HCT116 (cell line): ENCODE measurements around the gene CERKL. TPM values are rescaled to one million over a fixed set of nuclear protein-coding genes. Genes with fewer than 3 reads are reported as not detected.

Experiments
- ATAC-seq: fragments of 200-7000 bp; cut with Tn5 transposase; 2 replicates; pipeline ENCODE4 v1.9.1; 2020; ENCODE audit warnings: mild to moderate bottlenecking, moderate library complexity
- BruUV-seq: library from RNA; stranded (reverse); fragments of 400-500 nt; replicated peaks from 2 replicates; lab custom pipeline; 2021; lab: Mats Ljungman, UMichigan
- CTCF ChIA-PET: fragments of 300-600 bp; sonication (Branson Sonifier 250); formaldehyde crosslinking; loops from one replicate; lab custom pipeline; 2021; ENCODE audit warnings: antibody characterized with exemption; lab: Charles Lee
- POLR2A ChIA-PET: fragments of 300-600, 350-600 bp; sonication (Branson Sonifier 250); formaldehyde crosslinking; loops from one replicate; lab custom pipeline; 2021; ENCODE audit warnings: antibody characterized with exemption; lab: Charles Lee
- RAD21 ChIA-PET, 2 experiments: fragments of 300-600 bp; sonication (Branson Sonifier 250); formaldehyde crosslinking; loops; one replicate each; lab custom pipeline; 2023; ENCODE audit warnings: low total read pairs in 2 of 2; ENCODE audit not compliant: uncharacterized antibody in 2 of 2, unreplicated experiment in 2 of 2, low non-redundant PET in 1 of 2; lab: Charles Lee
- DNase-seq: peaks from one replicate; pipeline ENCODE4 v3.0.0-alpha.2; 2010; ENCODE audit warnings: low read depth, low spot score
- H2AFZ ChIP-seq: fragments of 200-600 bp; shearing (Covaris generic), sonication (generic); 2 replicates; pipeline ENCODE4 v1.6.1; 2017; ENCODE audit warnings: low read depth, mixed run types, mixed read lengths, antibody characterized with exemption, low read length; ENCODE audit not compliant: poor library complexity, severe bottlenecking
- H3K27ac ChIP-seq: 2 replicates; pipeline ENCODE4 v1.5.1; 2012; ENCODE audit warnings: low read depth, low read length
- H3K27me3 ChIP-seq: fragments of 200-600 bp; sonication (generic); 2 replicates; pipeline ENCODE4 v1.6.1; 2016; ENCODE audit warnings: mixed run types, low read length, mixed read lengths; ENCODE audit not compliant: insufficient read depth
- H3K36me3 ChIP-seq, 2 experiments: fragments of 200-500 bp in 1 of 2; fragments of 200-600 bp in 1 of 2; sonication (Bioruptor generic) in 1 of 2; sonication (generic) in 1 of 2; 2 replicates each; pipeline versions ENCODE4 v1.5.1 to v1.6.1; 2014 to 2016; ENCODE audit warnings: low read length in 2 of 2, inconsistent platforms in 1 of 2, mixed read lengths in 1 of 2, mixed run types in 1 of 2; ENCODE audit not compliant: insufficient read depth in 2 of 2, control insufficient read depth in 1 of 2
- H3K4me1 ChIP-seq, 2 experiments: fragments of 200-600 bp in 1 of 2; sonication (generic) in 1 of 2; 2 replicates each; pipeline versions ENCODE4 v1.5.1 to v1.6.1; 2012 to 2017; ENCODE audit warnings: low read length in 2 of 2, inconsistent platforms in 1 of 2, mild to moderate bottlenecking in 1 of 2, mixed read lengths in 1 of 2, mixed run types in 1 of 2, moderate library complexity in 1 of 2; ENCODE audit not compliant: insufficient read depth in 2 of 2, control insufficient read depth in 1 of 2
- H3K4me2 ChIP-seq: fragments of 200-600 bp; sonication (generic); 2 replicates; pipeline ENCODE4 v1.6.1; 2017; ENCODE audit warnings: mixed run types, low read length, mixed read lengths
- H3K4me3 ChIP-seq, 2 experiments: fragments of 200-600 bp in 1 of 2; sonication (generic) in 1 of 2; replicated peaks in 1 of 2; 2 replicates each; pipeline ENCODE4 v1.5.1; 2011 to 2016; ENCODE audit warnings: low read length in 2 of 2, control low read depth in 1 of 2, low read depth in 1 of 2, mild to moderate bottlenecking in 1 of 2, mixed read lengths in 1 of 2, mixed run types in 1 of 2
- H3K79me2 ChIP-seq: fragments of 200-600 bp; sonication (generic); 2 replicates; pipeline ENCODE4 v1.6.1; 2017; ENCODE audit warnings: mild to moderate bottlenecking, mixed run types, low read length, moderate library complexity, mixed read lengths; ENCODE audit not compliant: insufficient read depth
- H3K9ac ChIP-seq: fragments of 200-600 bp; sonication (generic); 2 replicates; pipeline ENCODE4 v1.6.1; 2016; ENCODE audit warnings: low read length, mixed read lengths
- H3K9me2 ChIP-seq: fragments of 200-600 bp; sonication (generic), shearing (Covaris generic); 2 replicates; pipeline ENCODE4 v1.6.1; 2017; ENCODE audit warnings: mixed run types, mild to moderate bottlenecking, moderate library complexity; ENCODE audit not compliant: insufficient read depth
- H3K9me3 ChIP-seq, 2 experiments: fragments of 200-500 bp in 1 of 2; fragments of 200-600 bp in 1 of 2; sonication (Bioruptor generic) in 1 of 2; sonication (generic) in 1 of 2; 2 replicates each; pipeline ENCODE4 v1.6.1; 2014 to 2017; ENCODE audit warnings: low read length in 2 of 2, mixed read lengths in 2 of 2, inconsistent platforms in 1 of 2, low read depth in 1 of 2, mild to moderate bottlenecking in 1 of 2, mixed run types in 1 of 2, moderate library complexity in 1 of 2; ENCODE audit not compliant: control insufficient read depth in 1 of 2, insufficient read depth in 1 of 2
- H4K20me1 ChIP-seq: fragments of 200-600 bp; sonication (generic), shearing (Covaris generic); 2 replicates; pipeline ENCODE4 v1.6.1; 2017; ENCODE audit warnings: mixed run types, mild to moderate bottlenecking, moderate library complexity; ENCODE audit not compliant: insufficient read depth
- ATF3 ChIP-seq: IDR thresholded peaks from 2 replicates; pipeline ENCODE4 v1.6.1; 2012
- CBX3 ChIP-seq: IDR thresholded peaks from 2 replicates; pipeline ENCODE4 v1.6.1; 2012; ENCODE audit warnings: low read depth
- CEBPB ChIP-seq: IDR thresholded peaks from 2 replicates; pipeline ENCODE4 v1.6.1; 2012; ENCODE audit warnings: low read depth
- CTCF ChIP-seq, 3 experiments: fragments of 200-600 bp in 1 of 3; sonication (generic) in 1 of 3; IDR thresholded peaks in 2 of 3; conservative IDR thresholded peaks in 1 of 3; 2 replicates each; pipeline ENCODE4 v1.5.1; 2012 to 2017; ENCODE audit warnings: low read depth in 2 of 3, low read length in 2 of 3, antibody characterized with exemption in 1 of 3, borderline replicate concordance in 1 of 3, control low read depth in 1 of 3, mild to moderate bottlenecking in 1 of 3, mixed read lengths in 1 of 3, mixed run types in 1 of 3, moderate library complexity in 1 of 3; ENCODE audit not compliant: insufficient read depth in 1 of 3
- ELF1 ChIP-seq: IDR thresholded peaks from 2 replicates; pipeline ENCODE4 v1.6.1; 2012; ENCODE audit warnings: low read depth, borderline replicate concordance
- EZH2 ChIP-seq: fragments of 200-600 bp; sonication (generic); IDR thresholded peaks from 2 replicates; pipeline ENCODE4 v1.6.1; 2017; ENCODE audit warnings: antibody characterized with exemption, mixed run types
- EZH2phosphoT487 ChIP-seq: fragments of 200-600 bp; IDR thresholded peaks from 2 replicates; pipeline ENCODE4 v1.6.1; 2018; ENCODE audit warnings: antibody characterized with exemption, borderline replicate concordance
- FOSL1 ChIP-seq: IDR thresholded peaks from 2 replicates; pipeline ENCODE4 v1.6.1; 2012; ENCODE audit warnings: low read depth
- JUND ChIP-seq: IDR thresholded peaks from 2 replicates; pipeline ENCODE4 v1.6.1; 2012
- MAX ChIP-seq: IDR thresholded peaks from 2 replicates; pipeline ENCODE4 v1.6.1; 2012
- POLR2A ChIP-seq: IDR thresholded peaks from 2 replicates; pipeline ENCODE4 v1.7.0; 2011; ENCODE audit warnings: borderline replicate concordance; ENCODE audit not compliant: insufficient read depth, insufficient read length; ENCODE audit errors: extremely low read depth
- POLR2AphosphoS5 ChIP-seq: IDR thresholded peaks from 2 replicates; pipeline ENCODE4 v1.6.1; 2011; ENCODE audit warnings: mild to moderate bottlenecking, low read depth, low read length, moderate library complexity
- REST ChIP-seq: IDR thresholded peaks from 2 replicates; pipeline ENCODE4 v1.6.1; 2012; ENCODE audit warnings: low read depth
- SIN3A ChIP-seq: IDR thresholded peaks from 2 replicates; pipeline ENCODE4 v1.6.1; 2012; ENCODE audit warnings: low read depth
- SP1 ChIP-seq: IDR thresholded peaks from 2 replicates; pipeline ENCODE4 v1.6.1; 2012; ENCODE audit warnings: low read depth
- SRF ChIP-seq: IDR thresholded peaks from 2 replicates; pipeline ENCODE4 v1.6.1; 2012; ENCODE audit warnings: low read depth
- ZBTB33 ChIP-seq: IDR thresholded peaks from 2 replicates; pipeline ENCODE4 v1.6.1; 2011; ENCODE audit warnings: mild to moderate bottlenecking, low read length, moderate library complexity; ENCODE audit not compliant: insufficient replicate concordance; ENCODE audit errors: extremely low read depth
- ZFX ChIP-seq: fragments of 450-650 bp; IDR thresholded peaks from 2 replicates; pipeline ENCODE4 v1.6.1; 2017
- ZNF274 ChIP-seq: fragments of 200-500 bp; sonication (Bioruptor generic); IDR thresholded peaks from 2 replicates; pipeline ENCODE4 v1.6.1; 2014; ENCODE audit warnings: mild to moderate bottlenecking, low read depth, low read length, inconsistent platforms
- intact Hi-C: fragments of 100-400 bp; cut with micrococcal nuclease; formaldehyde crosslinking; loops from 2 replicates; pipeline ENCODE4 v1.10.0; 2022
- total RNA-seq: library from RNA; stranded (reverse); gene quantifications from one replicate; pipeline ENCODE4 v1.2.1, GENCODE V29; 2021; ENCODE audit not compliant: unreplicated experiment

Gene CERKL
- total RNA-seq, 1 experiment from 2014 or later = 0.66 TPM

GRCh38 chr2:181540421-181540820 lies 116.5 kb downstream of the CERKL start:
- H3K9me3 ChIP-seq = no peaks in the 10 kb centered on the region
- no peak overlapping the region for H3K27ac ChIP-seq
- ATAC-seq = no peak
- no peak for TF ChIP-seq POLR2A
- TF ChIP-seq FOSL1 = no peak
- TF ChIP-seq EZH2 = no peak
- TF ChIP-seq SP1 = no peak
- TF ChIP-seq CEBPB = no peak
- no peak for TF ChIP-seq CTCF (IDR thresholded peaks at IDR 0.05 in 2 of 3, conservative IDR thresholded peaks at IDR 0.05 in 1 of 3; ENCODE audit: borderline replicate concordance in 1 of 3, insufficient read depth in 1 of 3, low read depth in 2 of 3, low read length in 2 of 3)
- TF ChIP-seq ZBTB33 = no peak
- TF ChIP-seq ZNF274 = no peak
- no peak for TF ChIP-seq POLR2AphosphoS5
- no peak for TF ChIP-seq REST
- TF ChIP-seq MAX = no peak
- no peak for TF ChIP-seq CBX3
- no peak for TF ChIP-seq ELF1
- TF ChIP-seq SRF = no peak
- no peak for TF ChIP-seq ATF3
- no peak for TF ChIP-seq SIN3A
- no peak for TF ChIP-seq EZH2phosphoT487
- TF ChIP-seq ZFX = no peak
- TF ChIP-seq JUND = no peak
- H3K9ac ChIP-seq = no peak overlapping the region
- no peaks in the 10 kb centered on the region for H3K36me3 ChIP-seq
- no peak overlapping the region for H2AFZ ChIP-seq
- no peaks in the 10 kb centered on the region for H3K9me2 ChIP-seq
- DNase-seq = no peak
- H3K27me3 ChIP-seq = no peaks in the 10 kb centered on the region
- H4K20me1 ChIP-seq = no peaks in the 10 kb centered on the region
- POLR2A ChIA-PET = no interaction called here
- BruUV-seq = no TSS peak
- H3K79me2 ChIP-seq = no peaks in the 10 kb centered on the region
- CTCF ChIA-PET = no interaction called here
- RAD21 ChIA-PET = no interaction called here
- no peaks in the 10 kb centered on the region for H3K4me1 ChIP-seq
- no peak overlapping the region for H3K4me3 ChIP-seq
- H3K4me2 ChIP-seq = no peak overlapping the region
- intact Hi-C loops = no loop called here
